OCI-LY7 (cell line): ENCODE results near the gene PDHX. TPM values are rescaled to one million over a fixed set of nuclear protein-coding genes. Genes with fewer than 3 reads are reported as not detected.
"Not testable (repeated sequence)": the region's sequence is repeated elsewhere in the genome, so short reads cannot be mapped to it uniquely, and the experiment has no call there.

ENCODE experiments used
- BruUV-seq: library from RNA; stranded (reverse); fragments of 400-500 nt; replicated peaks from 2 replicates; lab custom pipeline; 2021; lab: Mats Ljungman, UMichigan
- CTCF ChIA-PET: fragments of 300-600 bp; sonication (Branson Sonifier 250); formaldehyde crosslinking; loops from one replicate; lab custom pipeline; 2022; ENCODE audit warnings: antibody characterized with exemption; ENCODE audit not compliant: unreplicated experiment; lab: Charles Lee
- POLR2A ChIA-PET: fragments of 300-600 bp; sonication (Branson Sonifier 250); formaldehyde crosslinking; loops from one replicate; lab custom pipeline; 2022; ENCODE audit warnings: antibody characterized with exemption; lab: Charles Lee
- DNase-seq: peaks from one replicate; pipeline ENCODE4 v3.0.0-alpha.2; 2015; ENCODE audit warnings: low spot score
- H2AFZ ChIP-seq: fragments of 200-600 bp; sonication (generic), shearing (Covaris generic); 2 replicates; pipeline ENCODE4 v1.6.1; 2014; ENCODE audit warnings: mild to moderate bottlenecking, antibody characterized with exemption, low read length, moderate library complexity
- H3K27ac ChIP-seq: fragments of 200-600 bp; sonication (generic); 2 replicates; pipeline ENCODE4 v1.5.1; 2014; ENCODE audit warnings: mixed run types, low read depth, mild to moderate bottlenecking, moderate library complexity, low read length, inconsistent platforms; ENCODE audit not compliant: poor library complexity, severe bottlenecking
- H3K36me3 ChIP-seq: fragments of 200-600 bp; sonication (generic); 2 replicates; pipeline ENCODE4 v1.6.1; 2014; ENCODE audit warnings: mild to moderate bottlenecking, antibody characterized with exemption, low read length, moderate library complexity, mixed read lengths; ENCODE audit not compliant: insufficient read depth
- H3K4me1 ChIP-seq: fragments of 200-600 bp; sonication (generic); 2 replicates; pipeline ENCODE4 v1.5.1; 2014; ENCODE audit warnings: mild to moderate bottlenecking, low read length; ENCODE audit not compliant: insufficient read depth, poor library complexity, severe bottlenecking
- H3K4me2 ChIP-seq: fragments of 200-600 bp; sonication (generic); 2 replicates; pipeline ENCODE4 v1.6.1; 2014; ENCODE audit warnings: mild to moderate bottlenecking, low read length
- H3K4me3 ChIP-seq: fragments of 200-600 bp; sonication (generic); 2 replicates; pipeline ENCODE4 v1.5.1; 2014; ENCODE audit warnings: mild to moderate bottlenecking, low read depth, low read length; ENCODE audit not compliant: poor library complexity, severe bottlenecking
- H3K79me2 ChIP-seq: fragments of 200-600 bp; sonication (generic); 2 replicates; pipeline ENCODE4 v1.6.1; 2016; ENCODE audit warnings: low read depth, mild to moderate bottlenecking, low read length, moderate library complexity, mixed read lengths; ENCODE audit not compliant: insufficient read depth
- H3K9me2 ChIP-seq: fragments of 200-600 bp; sonication (generic); 2 replicates; pipeline ENCODE4 v1.6.1; 2016; ENCODE audit warnings: mild to moderate bottlenecking, low read length, mixed read lengths; ENCODE audit not compliant: insufficient read depth
- H3K9me3 ChIP-seq: fragments of 200-600 bp; sonication (generic); 2 replicates; pipeline ENCODE4 v1.6.1; 2014; ENCODE audit warnings: mild to moderate bottlenecking, mixed run types, low read length, mixed read lengths
- H4K20me1 ChIP-seq: fragments of 200-600 bp; sonication (generic); 2 replicates; pipeline ENCODE4 v1.6.1; 2014; ENCODE audit warnings: mild to moderate bottlenecking, antibody characterized with exemption, low read length, moderate library complexity, mixed read lengths; ENCODE audit not compliant: insufficient read depth
- EZH2phosphoT487 ChIP-seq: fragments of 200-600 bp; sonication (generic); IDR thresholded peaks from 2 replicates; pipeline ENCODE4 v1.6.1; 2018; ENCODE audit warnings: low read depth, borderline replicate concordance, mild to moderate bottlenecking, mixed run types, antibody characterized with exemption, low read length, moderate library complexity, mixed read lengths
- intact Hi-C: fragments of 100-400 bp; cut with micrococcal nuclease; formaldehyde crosslinking; loops from one replicate; pipeline ENCODE4 v1.10.0; 2022; ENCODE audit not compliant: unreplicated experiment
- total RNA-seq, 2 experiments: library from RNA; depleted of rRNA in 1 of 2; stranded (reverse); fragments of >200 nt in 1 of 2; shearing (Covaris generic) in 1 of 2; gene quantifications; 2 replicates each; pipeline ENCODE4 v1.2.3, GENCODE V29; 2014 to 2022
- TF ChIP-seq, protein P1 (sequence below): fragments of 200-600 bp; sonication (generic); conservative IDR thresholded peaks from 2 replicates; pipeline ENCODE4 v1.5.1; 2014; ENCODE audit warnings: mild to moderate bottlenecking, antibody characterized with exemption, low read length, moderate library complexity, mixed read lengths

PDHX gene
- total RNA-seq, 2 experiments from 2014 or later = 18.0 to 50.9 TPM

DNA sequence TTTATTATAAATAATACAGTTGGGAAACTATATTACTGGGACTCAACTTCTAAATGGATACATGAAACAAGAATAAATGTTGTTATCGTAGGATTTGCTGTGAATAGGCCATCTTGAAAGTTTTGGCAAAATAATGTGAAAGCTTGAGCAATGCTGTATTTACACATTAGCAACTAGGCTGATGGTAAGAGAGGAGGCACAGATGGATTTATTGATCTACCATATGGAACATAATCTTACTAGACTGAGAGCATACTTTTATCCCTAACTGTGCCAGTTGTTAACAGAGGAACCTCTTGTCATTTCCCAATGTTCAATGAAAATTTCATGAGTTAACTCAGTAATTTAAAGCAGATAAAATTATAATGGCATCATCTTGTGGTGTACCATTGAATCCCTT lies 23.0 kb upstream of the PDHX start:
- H3K4me1 ChIP-seq = no peaks in the 10 kb centered on the region
- no peaks in the 10 kb centered on the region for H3K79me2 ChIP-seq
- no peaks in the 10 kb centered on the region for H4K20me1 ChIP-seq
- POLR2A ChIA-PET = interaction anchor here (0.6 to 1.1 kb wide), 3 partner anchors 16 to 407 kb away, joined by 3 to 4 read pairs (median 3); no protein-coding TSS in a partner anchor
- H2AFZ ChIP-seq = no peak overlapping the region
- intact Hi-C loops = no loop called here
- no peak overlapping the region for H3K27ac ChIP-seq
- TF ChIP-seq, protein P1, sequence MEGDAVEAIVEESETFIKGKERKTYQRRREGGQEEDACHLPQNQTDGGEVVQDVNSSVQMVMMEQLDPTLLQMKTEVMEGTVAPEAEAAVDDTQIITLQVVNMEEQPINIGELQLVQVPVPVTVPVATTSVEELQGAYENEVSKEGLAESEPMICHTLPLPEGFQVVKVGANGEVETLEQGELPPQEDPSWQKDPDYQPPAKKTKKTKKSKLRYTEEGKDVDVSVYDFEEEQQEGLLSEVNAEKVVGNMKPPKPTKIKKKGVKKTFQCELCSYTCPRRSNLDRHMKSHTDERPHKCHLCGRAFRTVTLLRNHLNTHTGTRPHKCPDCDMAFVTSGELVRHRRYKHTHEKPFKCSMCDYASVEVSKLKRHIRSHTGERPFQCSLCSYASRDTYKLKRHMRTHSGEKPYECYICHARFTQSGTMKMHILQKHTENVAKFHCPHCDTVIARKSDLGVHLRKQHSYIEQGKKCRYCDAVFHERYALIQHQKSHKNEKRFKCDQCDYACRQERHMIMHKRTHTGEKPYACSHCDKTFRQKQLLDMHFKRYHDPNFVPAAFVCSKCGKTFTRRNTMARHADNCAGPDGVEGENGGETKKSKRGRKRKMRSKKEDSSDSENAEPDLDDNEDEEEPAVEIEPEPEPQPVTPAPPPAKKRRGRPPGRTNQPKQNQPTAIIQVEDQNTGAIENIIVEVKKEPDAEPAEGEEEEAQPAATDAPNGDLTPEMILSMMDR = no peak
- TF ChIP-seq EZH2phosphoT487 = no peak
- H3K9me2 ChIP-seq = no peaks in the 10 kb centered on the region
- BruUV-seq = no TSS peak
- no peak overlapping the region for H3K4me2 ChIP-seq
- peaks cover 13% of the 10 kb centered on the region; the same call in 1 of the 2 replicates for H3K9me3 ChIP-seq
- no peak for DNase-seq
- CTCF ChIA-PET = no interaction called here
- no peak overlapping the region for H3K4me3 ChIP-seq
- H3K36me3 ChIP-seq = peaks cover 27% of the 10 kb centered on the region

DNA sequence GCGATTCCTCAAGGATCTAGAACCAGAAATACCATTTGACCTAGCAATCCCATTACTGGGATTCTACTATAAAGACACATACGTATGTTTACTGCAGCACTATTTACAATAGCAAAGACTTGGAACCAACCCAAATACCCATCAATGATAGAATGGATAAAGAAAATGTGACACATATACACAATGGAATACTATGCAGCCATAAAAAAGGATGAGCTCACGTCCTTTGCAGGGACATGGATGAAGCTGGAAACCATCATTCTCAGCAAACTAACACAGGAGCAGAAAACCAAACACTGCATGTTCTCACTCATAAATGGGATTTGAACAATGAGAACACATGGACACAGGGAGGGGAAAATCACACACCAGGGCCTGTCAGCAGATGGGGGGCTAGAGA lies 20.2 kb upstream of the PDHX start:
- CTCF ChIA-PET, H3K4me2 ChIP-seq, H3K79me2 ChIP-seq, H3K9me2 ChIP-seq, H3K4me1 ChIP-seq, H3K4me3 ChIP-seq, H2AFZ ChIP-seq, H4K20me1 ChIP-seq, intact Hi-C loops, H3K27ac ChIP-seq, BruUV-seq, DNase-seq: not testable (repeated sequence)
- POLR2A ChIA-PET = interaction anchor here (0.6 kb wide), 1 partner anchor 696 kb away, joined by 3 read pairs; no protein-coding TSS in a partner anchor
- H3K9me3 ChIP-seq = peaks cover 36% of the 10 kb centered on the region
- H3K36me3 ChIP-seq = peaks cover 37% of the 10 kb centered on the region

DNA sequence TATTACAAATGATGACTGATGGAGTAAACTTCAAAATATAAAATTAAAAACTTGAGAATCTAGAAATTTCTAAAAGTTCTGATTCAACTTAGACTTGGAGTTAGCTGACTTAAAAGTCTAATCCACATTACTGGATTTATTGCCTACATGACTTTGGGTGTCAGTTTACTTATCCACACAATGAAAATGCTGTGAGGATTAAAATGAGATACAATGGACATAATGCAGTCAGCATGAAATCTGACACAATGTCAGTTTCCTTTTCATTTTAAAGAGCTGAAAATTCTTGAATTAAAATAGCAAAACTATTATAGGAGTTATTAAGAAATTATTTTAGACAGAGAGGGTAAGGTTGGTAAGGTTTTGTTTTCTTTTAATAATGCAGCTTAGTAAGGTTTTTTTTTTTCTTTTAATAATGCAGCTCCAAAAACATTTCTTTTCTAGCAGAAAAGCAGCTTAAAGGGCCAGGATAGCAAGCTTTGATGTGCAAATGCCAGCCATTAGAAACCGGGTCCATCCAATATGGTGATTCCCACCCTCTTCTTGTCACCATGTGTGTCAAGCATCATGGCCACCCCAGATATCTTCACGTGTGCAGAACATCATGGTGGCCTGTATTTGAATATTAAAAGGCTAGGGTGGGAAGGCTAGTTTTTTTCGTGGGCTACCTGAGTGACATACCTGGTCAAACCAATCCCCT lies 19.1 kb upstream of the PDHX start:
- H3K4me2 ChIP-seq = no peak overlapping the region
- H3K36me3 ChIP-seq = peaks cover 48% of the 10 kb centered on the region
- DNase-seq = no peak
- H3K4me3 ChIP-seq = no peak overlapping the region
- BruUV-seq = no TSS peak
- no peaks in the 10 kb centered on the region for H4K20me1 ChIP-seq
- ChIA-PET CTCF (interaction anchor here (1.2 kb wide), 1 partner anchor 16 kb away, joined by 4 read pairs; no protein-coding TSS in a partner anchor), POLR2A (interaction anchor here (0.7 to 1.2 kb wide), 5 partner anchors 9 to 1389 kb away, joined by 3 to 4 read pairs (median 3); no protein-coding TSS in a partner anchor)
- no peaks in the 10 kb centered on the region for H3K9me2 ChIP-seq
- H3K79me2 ChIP-seq = no peaks in the 10 kb centered on the region
- intact Hi-C loops = no loop called here
- peaks cover 40% of the 10 kb centered on the region for H3K9me3 ChIP-seq
- no peak overlapping the region for H3K27ac ChIP-seq
- no peak for TF ChIP-seq EZH2phosphoT487
- TF ChIP-seq, protein P1 = no peak
- H3K4me1 ChIP-seq = no peaks in the 10 kb centered on the region
- no peak overlapping the region for H2AFZ ChIP-seq
